OCI-LY7 (cell line): ENCODE data around the gene TAS2R50.

ENCODE experiments used
- CTCF ChIP-seq: fragments of 200-600 bp; sonication (generic); conservative IDR thresholded peaks from 2 replicates; pipeline ENCODE4 v1.5.1; 2014; ENCODE audit warnings: mild to moderate bottlenecking, antibody characterized with exemption, low read length, moderate library complexity, mixed read lengths
- EZH2phosphoT487 ChIP-seq: fragments of 200-600 bp; sonication (generic); IDR thresholded peaks from 2 replicates; pipeline ENCODE4 v1.6.1; 2018; ENCODE audit warnings: low read depth, borderline replicate concordance, mild to moderate bottlenecking, mixed run types, antibody characterized with exemption, low read length, moderate library complexity, mixed read lengths

GRCh38 chr12:10956085-10956484 is 30.6 kb downstream of the TAS2R50 start:
- no peak for TF ChIP-seq CTCF
- TF ChIP-seq EZH2phosphoT487: no peak
